ENCODE data around the gene PTPRZ1. TPM values are rescaled to one million over a fixed set of nuclear protein-coding genes. Genes with fewer than 3 reads are reported as not detected.

PTPRZ1 gene
- total and polyA plus RNA-seq, 10 of the 15 experiments (the other 5 are each of a cell fraction or from before 2014, with no cell fraction given), result 0.05 to 0.21 (median 0.11) TPM; not detected in 7

DNA sequence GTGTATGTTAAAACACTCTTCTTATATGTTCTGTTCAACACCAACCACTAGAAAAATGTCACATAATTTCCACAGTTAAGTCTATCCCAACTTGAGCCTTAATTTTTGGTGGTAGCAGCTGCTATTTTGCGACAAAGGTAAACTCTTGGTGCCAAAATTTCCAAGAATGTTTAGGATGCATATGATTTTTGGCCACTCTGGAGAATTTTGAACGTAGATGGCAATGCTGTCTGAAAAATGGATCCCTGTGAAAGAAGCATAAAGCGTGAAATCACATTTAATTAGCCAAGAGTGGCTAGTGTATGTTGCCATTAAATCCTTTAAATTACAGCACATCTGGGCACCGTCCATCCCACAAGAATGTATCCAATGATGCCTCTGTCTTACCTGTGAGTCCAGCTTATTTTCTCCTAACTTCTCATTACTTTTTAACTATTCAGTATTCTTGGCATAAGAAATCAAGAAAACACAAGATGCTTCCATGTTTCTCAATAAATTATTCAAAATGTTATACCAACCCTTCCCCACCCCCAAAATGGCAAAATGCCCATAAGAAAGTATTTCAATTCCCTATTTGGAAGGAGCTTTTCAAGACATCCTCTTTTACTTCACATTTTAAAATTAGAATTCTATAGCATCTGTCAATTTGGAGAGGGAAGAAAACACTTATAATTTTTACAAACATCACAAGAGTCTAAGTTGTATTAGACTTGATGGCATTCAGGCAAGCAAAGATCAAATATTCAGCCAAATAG, 12.4 kb downstream of the PTPRZ1 start:
- in situ Hi-C loops (cut with MboI), result no loop called here
- BruUV-seq (replicated peaks), result no TSS peak
- RAD21 ChIA-PET (ENCODE audit: unreplicated experiment), result no interaction called here
- Histone ChIP-seq H3K4me1 (ENCODE audit: control insufficient read depth, insufficient read depth, low read length) (no peaks in the 10 kb centered on the region), H3K9ac (ENCODE audit: control insufficient read depth, insufficient read depth, low read length) (no peak overlapping the region), H3K27me3 (replicated peaks in 1 of 2; ENCODE audit: control insufficient read depth in 2 of 2, insufficient read depth in 2 of 2, low read length in 1 of 2) (no peaks in the 10 kb centered on the region), H3K79me2 (ENCODE audit: control insufficient read depth, insufficient read depth, low read length) (no peaks in the 10 kb centered on the region), H3K4me2 (ENCODE audit: control insufficient read depth, insufficient read depth) (no peak overlapping the region), H4K20me1 (ENCODE audit: control insufficient read depth, insufficient read depth) (no peaks in the 10 kb centered on the region), H3K36me3 (ENCODE audit: control insufficient read depth in 2 of 2, insufficient read depth in 2 of 2, low read length in 1 of 2) (no peaks in the 10 kb centered on the region), H2AFZ (ENCODE audit: control insufficient read depth, low read depth, low read length) (no peak overlapping the region), H3K4me3 (no peak overlapping the region), H3K27ac (ENCODE audit: control insufficient read depth, insufficient read depth) (no peak overlapping the region), H3K9me3 (replicated peaks; ENCODE audit: control insufficient read depth, insufficient read depth, low read length) (no peaks in the 10 kb centered on the region)
- no peak for DNase-seq (ENCODE audit: low read depth, low spot score)
- POLR2A ChIA-PET, result no interaction called here
- intact Hi-C loops (cut with micrococcal nuclease; ENCODE audit: unreplicated experiment), result no loop called here
- 6% methylated on average over 4 of the region's 4 CpGs for WGBS (ENCODE audit: insufficient coverage, insufficient replicate concordance, low lambda C conversion rate, missing lambda C conversion rate)
- SMC1A ChIA-PET (ENCODE audit: uncharacterized antibody, unreplicated experiment), result no interaction called here
- CTCF ChIA-PET, result no interaction called here
- no peak for FAIRE-seq
- no peak for ATAC-seq
- TF ChIP-seq CBX5 (IDR thresholded peaks at IDR 0.05; ENCODE audit: low read depth), result no peak
- no peak for TF ChIP-seq BACH1 (IDR thresholded peaks at IDR 0.05; ENCODE audit: borderline replicate concordance)
- TF ChIP-seq, protein P1, sequence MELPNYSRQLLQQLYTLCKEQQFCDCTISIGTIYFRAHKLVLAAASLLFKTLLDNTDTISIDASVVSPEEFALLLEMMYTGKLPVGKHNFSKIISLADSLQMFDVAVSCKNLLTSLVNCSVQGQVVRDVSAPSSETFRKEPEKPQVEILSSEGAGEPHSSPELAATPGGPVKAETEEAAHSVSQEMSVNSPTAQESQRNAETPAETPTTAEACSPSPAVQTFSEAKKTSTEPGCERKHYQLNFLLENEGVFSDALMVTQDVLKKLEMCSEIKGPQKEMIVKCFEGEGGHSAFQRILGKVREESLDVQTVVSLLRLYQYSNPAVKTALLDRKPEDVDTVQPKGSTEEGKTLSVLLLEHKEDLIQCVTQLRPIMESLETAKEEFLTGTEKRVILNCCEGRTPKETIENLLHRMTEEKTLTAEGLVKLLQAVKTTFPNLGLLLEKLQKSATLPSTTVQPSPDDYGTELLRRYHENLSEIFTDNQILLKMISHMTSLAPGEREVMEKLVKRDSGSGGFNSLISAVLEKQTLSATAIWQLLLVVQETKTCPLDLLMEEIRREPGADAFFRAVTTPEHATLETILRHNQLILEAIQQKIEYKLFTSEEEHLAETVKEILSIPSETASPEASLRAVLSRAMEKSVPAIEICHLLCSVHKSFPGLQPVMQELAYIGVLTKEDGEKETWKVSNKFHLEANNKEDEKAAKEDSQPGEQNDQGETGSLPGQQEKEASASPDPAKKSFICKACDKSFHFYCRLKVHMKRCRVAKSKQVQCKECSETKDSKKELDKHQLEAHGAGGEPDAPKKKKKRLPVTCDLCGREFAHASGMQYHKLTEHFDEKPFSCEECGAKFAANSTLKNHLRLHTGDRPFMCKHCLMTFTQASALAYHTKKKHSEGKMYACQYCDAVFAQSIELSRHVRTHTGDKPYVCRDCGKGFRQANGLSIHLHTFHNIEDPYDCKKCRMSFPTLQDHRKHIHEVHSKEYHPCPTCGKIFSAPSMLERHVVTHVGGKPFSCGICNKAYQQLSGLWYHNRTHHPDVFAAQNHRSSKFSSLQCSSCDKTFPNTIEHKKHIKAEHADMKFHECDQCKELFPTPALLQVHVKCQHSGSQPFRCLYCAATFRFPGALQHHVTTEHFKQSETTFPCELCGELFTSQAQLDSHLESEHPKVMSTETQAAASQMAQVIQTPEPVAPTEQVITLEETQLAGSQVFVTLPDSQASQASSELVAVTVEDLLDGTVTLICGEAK (IDR thresholded peaks at IDR 0.05; ENCODE audit: borderline replicate concordance), result no peak
- TF ChIP-seq, protein P2, sequence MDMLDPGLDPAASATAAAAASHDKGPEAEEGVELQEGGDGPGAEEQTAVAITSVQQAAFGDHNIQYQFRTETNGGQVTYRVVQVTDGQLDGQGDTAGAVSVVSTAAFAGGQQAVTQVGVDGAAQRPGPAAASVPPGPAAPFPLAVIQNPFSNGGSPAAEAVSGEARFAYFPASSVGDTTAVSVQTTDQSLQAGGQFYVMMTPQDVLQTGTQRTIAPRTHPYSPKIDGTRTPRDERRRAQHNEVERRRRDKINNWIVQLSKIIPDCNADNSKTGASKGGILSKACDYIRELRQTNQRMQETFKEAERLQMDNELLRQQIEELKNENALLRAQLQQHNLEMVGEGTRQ (IDR thresholded peaks at IDR 0.05; ENCODE audit: borderline replicate concordance, low read depth, low read length), result no peak
- no peak for TF ChIP-seq ZNF24 (IDR thresholded peaks at IDR 0.05)
- no peak for TF ChIP-seq ZBED1 (IDR thresholded peaks at IDR 0.05; ENCODE audit: borderline replicate concordance)
- no peak for TF ChIP-seq ZSCAN29 (IDR thresholded peaks at IDR 0.05)
- TF ChIP-seq BRCA1 (IDR thresholded peaks at IDR 0.05; ENCODE audit: low read depth, low read length), result no peak
- TF ChIP-seq SMAD5 (IDR thresholded peaks at IDR 0.05; ENCODE audit: low read depth), result no peak
- TF ChIP-seq YBX1 (IDR thresholded peaks at IDR 0.05), result no peak
- no peak for TF ChIP-seq RAD51 (IDR thresholded peaks at IDR 0.05)
- TF ChIP-seq, protein P3, sequence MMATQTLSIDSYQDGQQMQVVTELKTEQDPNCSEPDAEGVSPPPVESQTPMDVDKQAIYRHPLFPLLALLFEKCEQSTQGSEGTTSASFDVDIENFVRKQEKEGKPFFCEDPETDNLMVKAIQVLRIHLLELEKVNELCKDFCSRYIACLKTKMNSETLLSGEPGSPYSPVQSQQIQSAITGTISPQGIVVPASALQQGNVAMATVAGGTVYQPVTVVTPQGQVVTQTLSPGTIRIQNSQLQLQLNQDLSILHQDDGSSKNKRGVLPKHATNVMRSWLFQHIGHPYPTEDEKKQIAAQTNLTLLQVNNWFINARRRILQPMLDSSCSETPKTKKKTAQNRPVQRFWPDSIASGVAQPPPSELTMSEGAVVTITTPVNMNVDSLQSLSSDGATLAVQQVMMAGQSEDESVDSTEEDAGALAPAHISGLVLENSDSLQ (IDR thresholded peaks at IDR 0.05), result no peak
- TF ChIP-seq MYC (IDR thresholded peaks at IDR 0.05; ENCODE audit: insufficient read depth, insufficient read length, insufficient replicate concordance, low read length, severe bottlenecking), result no peak
- TF ChIP-seq, protein P4, sequence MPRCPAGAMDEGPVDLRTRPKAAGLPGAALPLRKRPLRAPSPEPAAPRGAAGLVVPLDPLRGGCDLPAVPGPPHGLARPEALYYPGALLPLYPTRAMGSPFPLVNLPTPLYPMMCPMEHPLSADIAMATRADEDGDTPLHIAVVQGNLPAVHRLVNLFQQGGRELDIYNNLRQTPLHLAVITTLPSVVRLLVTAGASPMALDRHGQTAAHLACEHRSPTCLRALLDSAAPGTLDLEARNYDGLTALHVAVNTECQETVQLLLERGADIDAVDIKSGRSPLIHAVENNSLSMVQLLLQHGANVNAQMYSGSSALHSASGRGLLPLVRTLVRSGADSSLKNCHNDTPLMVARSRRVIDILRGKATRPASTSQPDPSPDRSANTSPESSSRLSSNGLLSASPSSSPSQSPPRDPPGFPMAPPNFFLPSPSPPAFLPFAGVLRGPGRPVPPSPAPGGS (IDR thresholded peaks at IDR 0.05; ENCODE audit: borderline replicate concordance, insufficient read depth, low read depth, low read length, poor library complexity, severe bottlenecking), result no peak

Data from GM12878 (cell line).